Activated CD8-positive, alpha-beta T cell treated with anti-CD3 and anti-CD28 coated beads for 36 hours (primary cell): Measurements from ENCODE around the gene ITSN1. TPM values are rescaled to one million over a fixed set of nuclear protein-coding genes. Genes with fewer than 3 reads are reported as not detected.

ENCODE experiments used
- ATAC-seq: fragments of 200-7000 bp; cut with Tn5 transposase; one replicate; pipeline ENCODE4 v1.10.0; 2021; ENCODE audit warnings: mild to moderate bottlenecking, moderate library complexity
- CTCF ChIA-PET: fragments of 350-600 bp; sonication (Branson Sonifier 250); formaldehyde crosslinking; loops from one replicate; lab custom pipeline; 2021; ENCODE audit warnings: antibody characterized with exemption; lab: Charles Lee
- POLR2A ChIA-PET: fragments of 350-600 bp; sonication (Branson Sonifier 250); formaldehyde crosslinking; loops from one replicate; lab custom pipeline; 2021; ENCODE audit warnings: antibody characterized with exemption; lab: Charles Lee
- DNase-seq: peaks from one replicate; pipeline ENCODE4 v3.0.0-alpha.2; 2020
- H3K27ac Mint-ChIP-seq: one replicate; pipeline ENCODE4 v1.8.0; 2021; ENCODE audit warnings: mild to moderate bottlenecking, mixed read lengths
- H3K27me3 Mint-ChIP-seq: one replicate; pipeline ENCODE4 v1.8.0; 2021; ENCODE audit warnings: mixed read lengths
- H3K36me3 Mint-ChIP-seq: one replicate; pipeline ENCODE4 v1.8.0; 2021; ENCODE audit warnings: low read depth, mixed read lengths
- H3K4me1 Mint-ChIP-seq: one replicate; pipeline ENCODE4 v1.8.0; 2021; ENCODE audit warnings: low read depth, mixed read lengths
- H3K4me3 Mint-ChIP-seq: one replicate; pipeline ENCODE4 v1.8.0; 2021; ENCODE audit warnings: mild to moderate bottlenecking, moderate library complexity, mixed read lengths
- H3K9me3 Mint-ChIP-seq: one replicate; pipeline ENCODE4 v1.8.0; 2021; ENCODE audit warnings: mixed read lengths
- CTCF ChIP-seq: fragments of 200-600 bp; IDR thresholded peaks from one replicate; pipeline ENCODE4 v1.8.0; 2022; ENCODE audit warnings: antibody characterized with exemption, mild to moderate bottlenecking
- intact Hi-C: fragments of 100-400 bp; cut with micrococcal nuclease; formaldehyde crosslinking; loops from one replicate; pipeline ENCODE4 v1.10.0; 2022
- total RNA-seq, 2 experiments: library from RNA; stranded (reverse); gene quantifications; one replicate each; pipeline ENCODE4 v1.2.3, GENCODE V29; 2021

Gene ITSN1
- total RNA-seq, 2 experiments from 2014 or later = 4.4 to 4.7 TPM

- POLR2A ChIA-PET = interaction anchor here (1.1 to 10.4 kb wide), 4 partner anchors 12 to 138 kb away, joined by 3 to 160 read pairs (median 34); no protein-coding TSS in a partner anchor
- Mint-ChIP-seq H3K4me1 (peaks cover 74% of the 10 kb centered on the region), H3K4me3 (peak overlapping the region; percentile 50), H3K27ac (peak overlapping the region; percentile 99), H3K36me3 (peaks cover 41% of the 10 kb centered on the region), H3K9me3 (no peaks in the 10 kb centered on the region), H3K27me3 (no peaks in the 10 kb centered on the region)
- intact Hi-C loops = no loop called here
- TF ChIP-seq CTCF = no peak
- CTCF ChIA-PET = interaction anchor here (1.1 to 5.5 kb wide), 5 partner anchors 11 to 193 kb away, joined by 4 to 46 read pairs (median 5); no protein-coding TSS in a partner anchor
- DNase-seq = peak; percentile 62
- ATAC-seq = peak; percentile 29
Observed at GRCh38 chr21:33936301-33937038, 294.2 kb downstream of the ITSN1 start.

DNA sequence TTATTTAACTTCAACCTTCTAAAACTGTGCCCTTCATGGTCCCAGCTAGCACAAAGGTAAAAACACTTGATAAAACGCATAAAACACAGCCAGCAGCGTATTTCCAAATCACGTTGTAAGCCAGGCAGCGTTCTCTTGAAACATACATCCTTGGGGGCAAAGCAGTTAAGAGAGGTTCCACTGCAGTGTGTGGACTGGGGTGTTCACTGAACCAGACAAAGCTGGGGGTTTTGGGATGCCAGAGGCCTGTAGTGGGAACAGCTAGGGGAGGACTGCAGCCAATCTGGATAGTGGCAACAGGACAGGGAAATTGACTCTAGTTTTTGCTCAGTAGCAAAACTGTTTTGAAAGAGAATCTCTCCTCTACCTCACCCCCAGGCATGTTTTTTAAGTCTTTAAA is 294.8 kb downstream of the ITSN1 start:
- ATAC-seq = peak; percentile 8
- H3K36me3 Mint-ChIP-seq = peaks cover 36% of the 10 kb centered on the region
- peaks cover 78% of the 10 kb centered on the region for H3K4me1 Mint-ChIP-seq
- peak overlapping the region; percentile 50 for H3K4me3 Mint-ChIP-seq
- TF ChIP-seq CTCF = no peak
- no peaks in the 10 kb centered on the region for H3K9me3 Mint-ChIP-seq
- CTCF ChIA-PET = interaction anchor here (1.1 to 5.5 kb wide), 5 partner anchors 10 to 192 kb away, joined by 4 to 46 read pairs (median 5); no protein-coding TSS in a partner anchor
- intact Hi-C loops = no loop called here
- H3K27me3 Mint-ChIP-seq = no peaks in the 10 kb centered on the region
- DNase-seq = no peak
- POLR2A ChIA-PET = interaction anchor here (0.9 to 10.4 kb wide), 5 partner anchors 12 to 137 kb away, joined by 3 to 160 read pairs (median 3); no protein-coding TSS in a partner anchor
- peak overlapping the region; percentile 99 for H3K27ac Mint-ChIP-seq

DNA sequence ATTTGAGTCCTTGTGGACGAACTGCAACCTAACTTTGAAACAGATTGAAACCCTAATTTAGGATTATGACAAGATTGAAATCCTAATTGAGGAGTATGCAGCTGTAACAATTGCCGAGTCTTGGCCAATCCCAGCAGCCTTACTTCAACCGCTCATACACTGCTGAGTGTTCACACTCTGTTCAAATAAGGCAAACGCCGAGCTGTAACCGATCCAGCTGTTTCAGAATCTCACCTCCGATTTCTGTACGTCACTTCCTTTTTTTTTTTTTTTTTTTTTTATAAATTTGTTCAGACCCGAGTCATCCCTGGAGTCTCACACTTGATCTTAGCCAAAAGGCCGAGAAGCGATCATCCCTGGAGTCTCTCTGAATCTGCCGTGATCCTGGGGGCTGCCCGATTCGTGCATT is 295.6 kb downstream of the ITSN1 start:
- ChIA-PET CTCF (interaction anchor here (0.9 to 5.5 kb wide), 2 partner anchors 14 to 39 kb away, joined by 3 to 46 read pairs; no protein-coding TSS in a partner anchor), POLR2A (interaction anchor here (0.9 to 10.4 kb wide), 5 partner anchors 11 to 138 kb away, joined by 3 to 160 read pairs (median 3); no protein-coding TSS in a partner anchor)
- intact Hi-C loops = no loop called here
- no peaks in the 10 kb centered on the region for H3K9me3 Mint-ChIP-seq
- peaks cover 33% of the 10 kb centered on the region for H3K36me3 Mint-ChIP-seq
- DNase-seq (peak; percentile 74), ATAC-seq (peak; percentile 74)
- H3K27ac Mint-ChIP-seq = peak overlapping the region; percentile 99
- H3K4me3 Mint-ChIP-seq = peak overlapping the region; percentile 50
- H3K27me3 Mint-ChIP-seq = no peaks in the 10 kb centered on the region
- TF ChIP-seq CTCF = no peak
- H3K4me1 Mint-ChIP-seq = peaks cover 77% of the 10 kb centered on the region

GRCh38 chr21:33938381-33938780 is 296.1 kb downstream of the ITSN1 start:
- Mint-ChIP-seq H3K4me3 (peak overlapping the region; percentile 33), H3K4me1 (peaks cover 77% of the 10 kb centered on the region), H3K9me3 (no peaks in the 10 kb centered on the region), H3K27ac (peak overlapping the region; percentile 99), H3K27me3 (no peaks in the 10 kb centered on the region), H3K36me3 (peaks cover 33% of the 10 kb centered on the region)
- ChIA-PET CTCF (interaction anchor here (0.9 to 5.5 kb wide), 4 partner anchors 9 to 38 kb away, joined by 3 to 46 read pairs (median 6); no protein-coding TSS in a partner anchor), POLR2A (interaction anchor here (1.2 to 10.4 kb wide), 5 partner anchors 10 to 137 kb away, joined by 3 to 160 read pairs (median 3); no protein-coding TSS in a partner anchor)
- no peak for TF ChIP-seq CTCF
- ATAC-seq (no peak), DNase-seq (no peak)
- intact Hi-C loops = no loop called here
